Stimulated activated naive B cell treated with anti-CD40 and anti-IgM and Interleukin-4, amounts not matched to agents 10 μg/mL and 1 μg/mL and 100 μg/mL, for 72 hours (primary cell): ENCODE results near the gene BTNL3.
"Not testable (repeated sequence)": the region's sequence is repeated elsewhere in the genome, so short reads cannot be mapped to it uniquely, and the experiment has no call there.

Experiments used
- ATAC-seq, 2 donors: fragments of 150-1000 bp; cut with Tn5 transposase; replicated peaks; 2 replicates each; pipeline ENCODE4 v1.10.0; 2021; ENCODE audit warnings: moderate library complexity in 1 of 2
- DNase-seq: peaks from one replicate; pipeline ENCODE4 v3.0.0; 2021
- H3K27ac Mint-ChIP-seq: one replicate; pipeline ENCODE4 v1.8.0; 2022; ENCODE audit warnings: mild to moderate bottlenecking, mixed read lengths
- H3K27me3 Mint-ChIP-seq, 2 donors: one replicate each; pipeline ENCODE4 v1.8.0; 2022; ENCODE audit warnings: mixed read lengths in 2 of 2
- H3K36me3 Mint-ChIP-seq, 2 donors: one replicate each; pipeline ENCODE4 v1.8.0; 2022; ENCODE audit warnings: mixed read lengths in 2 of 2, mild to moderate bottlenecking in 1 of 2
- H3K4me1 Mint-ChIP-seq, 2 donors: one replicate each; pipeline ENCODE4 v1.8.0; 2022; ENCODE audit warnings: mixed read lengths in 2 of 2, mild to moderate bottlenecking in 1 of 2
- H3K4me3 Mint-ChIP-seq, 2 donors: one replicate each; pipeline ENCODE4 v1.8.0; 2022; ENCODE audit warnings: mild to moderate bottlenecking in 2 of 2, mixed read lengths in 2 of 2, moderate library complexity in 1 of 2
- H3K9me3 Mint-ChIP-seq, 2 donors: one replicate each; pipeline ENCODE4 v1.8.0; 2022; ENCODE audit warnings: mixed read lengths in 2 of 2, mild to moderate bottlenecking in 1 of 2

BTNL3 gene

GRCh38 chr5:181045857-181046256, 57.2 kb downstream of the BTNL3 start:
- not testable (repeated sequence) for DNase-seq, H3K4me1 Mint-ChIP-seq, H3K4me3 Mint-ChIP-seq, H3K36me3 Mint-ChIP-seq, ATAC-seq, H3K27ac Mint-ChIP-seq, H3K9me3 Mint-ChIP-seq
- H3K27me3 Mint-ChIP-seq = peaks cover 30 to 50% of the 10 kb centered on the region in 2 donors

GRCh38 chr5:181047288-181047687, 58.6 kb downstream of the BTNL3 start:
- Mint-ChIP-seq H3K27me3 (peaks cover 31 to 43% of the 10 kb centered on the region in 2 donors), H3K4me1 (peaks cover 5 to 14% of the 10 kb centered on the region in 2 donors), H3K27ac (no peak overlapping the region), H3K9me3 (peaks cover 4% of the 10 kb centered on the region in 2 donors), H3K4me3 (no peak overlapping the region), H3K36me3 (peaks cover 0 to 4% of the 10 kb centered on the region in 2 donors)
- ATAC-seq (no peak), DNase-seq (no peak)

- peaks cover 33 to 38% of the 10 kb centered on the region in 2 donors for H3K27me3 Mint-ChIP-seq
- peaks cover 4% of the 10 kb centered on the region in 2 donors for H3K9me3 Mint-ChIP-seq
- no peak overlapping the region for H3K4me3 Mint-ChIP-seq
- H3K4me1 Mint-ChIP-seq = peaks cover 7 to 14% of the 10 kb centered on the region in 2 donors
- no peak for ATAC-seq
- H3K27ac Mint-ChIP-seq = no peak overlapping the region
- H3K36me3 Mint-ChIP-seq = peaks cover 0 to 4% of the 10 kb centered on the region in 2 donors
- DNase-seq = no peak
These were observed 59.3 kb downstream of the BTNL3 start for GRCh38 chr5:181047921-181048320.

DNA sequence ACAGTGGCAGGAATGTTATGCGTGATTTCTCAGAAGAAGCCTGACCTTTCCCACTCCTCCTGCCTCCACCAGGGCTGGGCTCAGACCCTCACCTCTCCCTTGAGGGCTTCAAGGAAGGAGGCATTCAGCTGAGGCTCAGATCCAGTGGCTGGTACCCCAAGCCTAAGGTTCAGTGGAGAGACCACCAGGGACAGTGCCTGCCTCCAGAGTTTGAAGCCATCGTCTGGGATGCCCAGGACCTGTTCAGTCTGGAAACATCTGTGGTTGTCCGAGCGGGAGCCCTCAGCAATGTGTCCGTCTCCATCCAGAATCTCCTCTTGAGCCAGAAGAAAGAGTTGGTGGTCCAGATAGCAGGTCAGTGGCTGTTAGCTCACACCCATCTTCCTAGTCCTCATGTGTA, 61.4 kb downstream of the BTNL3 start:
- Mint-ChIP-seq H3K27ac (no peak overlapping the region), H3K4me3 (no peak overlapping the region), H3K4me1 (peaks cover 20 to 26% of the 10 kb centered on the region in 2 donors), H3K27me3 (peaks cover 39 to 52% of the 10 kb centered on the region in 2 donors), H3K36me3 (peaks cover 3 to 4% of the 10 kb centered on the region in 2 donors), H3K9me3 (peaks cover 4% of the 10 kb centered on the region in 2 donors)
- no peak for ATAC-seq
- DNase-seq = no peak

DNA sequence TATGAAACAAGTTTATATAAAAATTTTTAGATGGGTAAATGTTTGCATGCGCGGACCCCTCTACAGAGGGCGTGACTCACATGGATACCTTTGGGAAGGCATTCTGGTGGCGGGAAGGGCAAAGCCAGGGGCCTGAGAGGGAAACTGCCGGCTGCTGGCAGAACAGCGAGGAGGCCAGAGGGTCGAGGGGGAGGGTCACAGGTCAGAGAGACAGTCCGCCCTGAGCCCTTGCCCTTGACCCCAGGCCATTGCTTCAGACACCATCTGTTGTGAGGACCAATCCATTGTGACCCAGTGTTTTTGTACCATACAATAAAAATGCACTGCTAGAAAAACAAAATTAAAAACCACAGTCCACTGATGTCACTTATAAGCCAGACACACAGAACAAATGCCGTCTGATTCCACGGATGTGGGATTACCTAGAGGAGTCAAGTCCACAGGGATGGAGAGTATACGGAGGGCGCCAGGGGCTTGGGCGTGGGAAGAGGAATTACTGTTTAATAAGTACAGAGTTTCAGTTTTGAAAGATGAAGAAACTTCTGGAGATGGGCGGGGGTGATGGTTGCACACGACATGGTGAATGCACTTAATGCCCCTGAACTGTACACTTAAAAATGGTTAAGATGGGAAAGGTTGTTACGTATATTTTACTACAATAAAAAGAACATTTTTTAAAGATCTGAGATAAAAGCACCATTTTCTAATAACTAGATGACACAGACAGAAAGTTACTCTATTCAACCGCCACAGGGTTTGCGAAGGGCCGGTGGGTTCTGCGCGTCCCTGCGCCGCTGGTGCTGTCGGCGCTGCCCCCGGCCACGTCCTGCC, 63.4 kb downstream of the BTNL3 start:
- H3K27ac Mint-ChIP-seq = peak overlapping the region; percentile 84
- no peak for DNase-seq
- H3K4me1 Mint-ChIP-seq = peaks cover 22 to 26% of the 10 kb centered on the region in 2 donors
- peaks cover 4% of the 10 kb centered on the region in 2 donors for H3K9me3 Mint-ChIP-seq
- H3K4me3 Mint-ChIP-seq = peak overlapping the region; percentile 77
- H3K27me3 Mint-ChIP-seq = peaks cover 54 to 73% of the 10 kb centered on the region in 2 donors
- no peak for ATAC-seq
- H3K36me3 Mint-ChIP-seq = peaks cover 3 to 4% of the 10 kb centered on the region in 2 donors

DNA sequence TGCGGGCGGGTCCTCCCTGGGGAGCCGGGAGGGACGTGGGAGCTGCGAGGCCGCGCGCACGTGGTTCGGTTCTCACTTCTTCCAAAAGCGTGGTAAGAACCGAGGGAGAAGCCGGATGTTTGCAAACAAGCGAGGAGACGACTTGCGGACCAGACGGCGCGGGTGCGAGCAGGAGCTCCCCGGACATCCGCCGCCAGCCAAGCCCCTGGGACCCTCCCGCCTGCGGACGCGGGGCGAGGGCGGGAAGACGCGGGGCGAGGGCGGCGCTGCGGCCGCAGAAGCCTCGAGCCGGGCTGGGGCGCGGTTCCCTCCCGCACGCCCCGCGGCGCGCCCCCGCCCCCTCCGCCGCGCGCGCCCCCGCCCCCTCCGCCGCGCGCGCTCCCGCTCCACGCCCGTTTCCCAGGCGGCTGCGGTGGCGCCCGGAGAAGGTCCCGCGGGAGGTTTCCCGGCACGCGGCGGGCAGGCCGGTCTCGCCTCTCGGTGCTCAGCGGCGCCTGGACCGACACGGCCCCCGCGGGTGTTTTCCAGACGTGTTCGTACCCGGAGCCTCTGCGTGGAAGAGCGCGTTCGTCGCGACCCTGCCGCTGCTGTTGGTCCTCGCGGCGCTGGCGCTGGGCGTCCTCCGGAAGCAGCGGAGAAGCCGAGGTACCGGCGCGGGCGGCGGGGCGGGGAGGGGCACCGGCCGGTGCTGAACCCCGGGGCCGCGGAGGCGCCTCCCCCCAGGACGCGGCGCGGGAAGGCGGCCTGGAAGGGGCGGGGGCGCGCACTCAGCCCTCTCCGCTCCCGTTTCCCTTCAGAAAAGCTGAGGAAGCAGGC, 64.2 kb downstream of the BTNL3 start:
- DNase-seq = no peak

DNA sequence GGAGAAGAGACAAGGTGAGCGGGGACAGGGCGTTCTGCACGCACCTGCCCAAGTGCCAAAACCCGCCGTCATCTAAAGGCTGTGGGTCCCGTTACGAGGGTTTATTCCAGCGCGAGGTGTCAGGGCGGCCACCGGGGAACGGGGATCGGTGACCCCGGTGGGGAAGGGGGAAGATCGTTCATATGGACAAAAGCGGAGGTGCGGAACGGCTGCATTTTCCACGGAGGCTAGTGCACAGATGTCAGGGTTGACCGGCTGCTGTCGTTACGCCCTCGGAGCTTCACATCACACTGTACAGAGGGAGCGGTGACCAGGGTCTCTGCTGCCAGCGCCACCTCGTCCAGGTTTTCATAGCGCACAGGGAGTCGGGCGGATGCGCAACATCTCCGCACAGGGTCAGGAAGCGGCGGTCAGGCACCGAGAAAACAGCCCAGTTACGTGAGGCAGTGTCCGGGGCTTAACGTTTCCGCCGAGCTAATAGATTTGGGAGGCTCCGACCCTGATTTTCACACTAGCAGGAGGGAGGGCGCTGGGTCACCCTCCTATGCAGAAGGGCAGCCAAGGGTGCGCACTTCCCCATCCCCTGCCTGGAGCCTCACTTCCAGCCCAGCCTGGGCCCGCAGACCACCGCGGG, 65.0 kb downstream of the BTNL3 start:
- ATAC-seq = peak; percentile 16 to 32
- peaks cover 3 to 4% of the 10 kb centered on the region in 2 donors for H3K36me3 Mint-ChIP-seq

More for the DNA sequence above, 64.2 kb downstream of the BTNL3 start:
- peaks cover 3 to 4% of the 10 kb centered on the region in 2 donors for H3K36me3 Mint-ChIP-seq
- H3K4me3 Mint-ChIP-seq = peak overlapping the region; percentile 77
- H3K27ac Mint-ChIP-seq = peak overlapping the region; percentile 42
- peaks cover 4% of the 10 kb centered on the region in 2 donors for H3K9me3 Mint-ChIP-seq
- H3K4me1 Mint-ChIP-seq = peaks cover 22 to 26% of the 10 kb centered on the region in 2 donors
- ATAC-seq = peak in 1 of 2 donors; percentile 25
- H3K27me3 Mint-ChIP-seq = peaks cover 51 to 80% of the 10 kb centered on the region in 2 donors

DNA sequence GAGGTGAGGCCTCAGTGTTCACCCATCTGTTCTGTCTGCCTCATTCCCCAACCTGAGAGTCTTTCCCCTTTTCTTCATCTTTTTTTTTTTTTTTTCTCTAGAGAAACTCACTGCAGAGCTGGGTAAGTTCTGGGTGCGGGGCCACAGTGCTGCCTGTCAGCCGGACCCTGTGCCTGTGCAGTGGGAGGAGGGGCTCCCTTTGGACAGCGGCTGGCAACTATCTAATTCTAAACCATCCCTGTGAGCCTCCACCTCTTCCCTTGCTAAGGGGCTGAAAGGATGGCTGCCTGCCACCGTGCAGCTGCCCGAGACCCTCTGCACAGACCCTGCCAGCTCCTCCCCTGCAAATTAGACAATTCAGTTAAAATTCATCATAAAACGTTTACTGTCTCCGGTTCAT, 65.5 kb downstream of the BTNL3 start:
- peak overlapping the region; percentile 66 to 70 for H3K4me3 Mint-ChIP-seq
- peaks cover 22 to 32% of the 10 kb centered on the region in 2 donors for H3K4me1 Mint-ChIP-seq
- ATAC-seq (no peak), DNase-seq (no peak)
- H3K27me3 Mint-ChIP-seq = peaks cover 57 to 85% of the 10 kb centered on the region in 2 donors
- peak overlapping the region; percentile 72 for H3K27ac Mint-ChIP-seq
- H3K36me3 Mint-ChIP-seq = peaks cover 3 to 4% of the 10 kb centered on the region in 2 donors
- H3K9me3 Mint-ChIP-seq = peaks cover 4% of the 10 kb centered on the region in 2 donors

More for the DNA sequence above, 65.0 kb downstream of the BTNL3 start:
- Mint-ChIP-seq H3K27me3 (peaks cover 54 to 82% of the 10 kb centered on the region in 2 donors), H3K4me1 (peaks cover 22 to 28% of the 10 kb centered on the region in 2 donors), H3K27ac (peak overlapping the region; percentile 53), H3K4me3 (peak overlapping the region; percentile 66 to 70), H3K9me3 (peaks cover 4% of the 10 kb centered on the region in 2 donors)
- DNase-seq = no peak

DNA sequence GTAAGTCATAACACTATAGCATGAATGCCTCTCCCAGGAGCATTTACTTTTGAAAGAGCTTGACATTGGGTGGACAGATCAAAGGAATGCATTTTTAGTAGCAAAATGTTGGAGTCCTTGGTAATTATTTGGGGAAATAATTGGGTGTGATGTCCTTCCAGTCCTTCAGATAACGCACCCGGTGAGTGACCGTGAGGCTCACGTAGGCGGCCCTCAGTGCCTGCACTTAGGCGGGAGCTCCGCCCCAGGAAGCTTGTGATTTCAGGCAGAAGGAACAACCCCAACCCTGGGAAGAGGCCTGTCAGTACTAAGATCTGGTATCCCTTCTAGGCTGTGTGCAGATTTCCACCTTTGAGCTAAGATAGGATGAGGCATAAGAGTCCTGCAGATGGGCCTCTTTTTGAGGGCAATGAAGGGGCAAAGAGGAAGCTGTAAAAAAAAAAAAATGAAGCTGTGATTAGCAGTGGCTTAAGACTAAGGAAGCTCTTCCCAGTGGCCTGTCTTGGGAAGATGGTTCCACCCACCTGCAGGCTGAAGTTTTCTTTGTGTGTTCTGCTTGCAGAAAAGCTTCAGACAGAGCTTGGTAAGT, 66.3 kb downstream of the BTNL3 start:
- Mint-ChIP-seq H3K4me3 (no peak overlapping the region), H3K36me3 (peaks cover 3 to 4% of the 10 kb centered on the region in 2 donors), H3K9me3 (peaks cover 4% of the 10 kb centered on the region in 2 donors), H3K27me3 (peaks cover 58 to 84% of the 10 kb centered on the region in 2 donors), H3K4me1 (peaks cover 24 to 32% of the 10 kb centered on the region in 2 donors), H3K27ac (no peak overlapping the region)
- DNase-seq (no peak), ATAC-seq (no peak)
